Retinal pigment epithelial cell (primary cell): ENCODE data around the gene FERMT3.

Experiments
- DNase-seq: peaks from one replicate; pipeline ENCODE4 v3.0.0-alpha.2; 2010; ENCODE audit warnings: low read depth
- H3K4me3 ChIP-seq: 2 replicates; pipeline ENCODE4 v1.5.1; 2011; ENCODE audit warnings: mild to moderate bottlenecking, low read length, control low read depth, moderate library complexity
- CTCF ChIP-seq: conservative IDR thresholded peaks from 2 replicates; pipeline ENCODE4 v1.5.1; 2011; ENCODE audit warnings: low read depth, low read length, control low read depth, inconsistent platforms

Gene FERMT3

DNA sequence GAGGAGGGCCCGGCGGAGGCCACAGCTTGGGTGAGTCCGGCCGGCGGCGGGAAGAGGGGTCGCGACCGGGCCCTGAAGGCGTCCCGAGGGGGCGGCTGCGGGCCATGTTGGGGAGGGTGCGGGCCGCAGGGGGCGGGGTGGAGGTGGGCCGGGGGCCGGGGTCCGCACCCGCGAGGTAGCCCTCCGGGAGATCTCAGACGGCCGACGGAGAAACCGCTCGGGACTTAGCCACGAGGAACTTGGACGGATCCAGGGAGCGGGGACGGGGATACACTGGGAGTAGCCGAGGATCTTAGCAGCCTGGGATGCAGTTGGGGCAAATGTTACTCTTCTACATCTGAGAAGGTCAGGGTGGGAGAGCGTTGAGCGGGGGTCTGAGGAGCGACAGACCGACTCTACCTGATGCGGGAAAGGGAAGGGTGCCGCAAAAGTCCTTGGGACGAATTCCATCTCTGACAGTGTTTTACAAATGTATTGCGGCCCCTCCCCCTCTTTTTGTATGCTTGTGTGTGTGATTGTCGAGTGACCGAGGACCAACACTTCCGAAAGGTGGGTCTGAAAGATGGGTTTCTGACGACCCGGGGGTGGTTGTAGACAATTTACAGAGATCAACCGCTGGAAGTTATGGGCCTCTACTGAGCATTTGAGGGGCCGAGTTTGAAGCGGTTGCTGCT, 19.9 kb upstream of the FERMT3 start:
- no peak for TF ChIP-seq CTCF
- H3K4me3 ChIP-seq = no peak overlapping the region
- DNase-seq = no peak

DNA sequence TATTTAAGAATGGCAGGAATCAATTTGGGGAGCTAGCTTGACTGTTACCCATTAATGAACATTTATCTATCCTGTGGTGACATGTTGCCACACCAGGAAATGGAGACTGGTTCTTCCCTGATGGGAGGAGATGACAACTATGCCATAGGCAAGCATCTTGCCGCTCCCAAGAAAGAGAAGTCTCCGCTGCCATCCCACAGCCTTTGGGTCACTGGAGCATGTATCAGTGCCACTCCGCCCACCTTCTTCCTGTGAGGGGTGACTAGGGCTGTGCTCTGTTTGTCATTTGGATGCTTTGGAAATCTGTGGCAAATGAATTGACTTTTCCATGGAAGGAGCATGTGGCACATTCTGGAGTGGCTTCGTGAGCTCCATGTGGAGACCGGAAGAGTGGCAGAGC, 14.1 kb upstream of the FERMT3 start:
- TF ChIP-seq CTCF = no peak
- DNase-seq = no peak
- no peak overlapping the region for H3K4me3 ChIP-seq

GRCh38 chr11:64196626-64197025, 9.9 kb upstream of the FERMT3 start:
- DNase-seq = no peak
- H3K4me3 ChIP-seq = no peak overlapping the region
- no peak for TF ChIP-seq CTCF

- H3K4me3 ChIP-seq = no peak overlapping the region
- no peak for DNase-seq
- no peak for TF ChIP-seq CTCF
These were observed 8.0 kb upstream of the FERMT3 start for GRCh38 chr11:64198511-64198910.

GRCh38 chr11:64201543-64201942, 5.0 kb upstream of the FERMT3 start:
- no peak for DNase-seq
- no peak overlapping the region for H3K4me3 ChIP-seq
- TF ChIP-seq CTCF = no peak

DNA sequence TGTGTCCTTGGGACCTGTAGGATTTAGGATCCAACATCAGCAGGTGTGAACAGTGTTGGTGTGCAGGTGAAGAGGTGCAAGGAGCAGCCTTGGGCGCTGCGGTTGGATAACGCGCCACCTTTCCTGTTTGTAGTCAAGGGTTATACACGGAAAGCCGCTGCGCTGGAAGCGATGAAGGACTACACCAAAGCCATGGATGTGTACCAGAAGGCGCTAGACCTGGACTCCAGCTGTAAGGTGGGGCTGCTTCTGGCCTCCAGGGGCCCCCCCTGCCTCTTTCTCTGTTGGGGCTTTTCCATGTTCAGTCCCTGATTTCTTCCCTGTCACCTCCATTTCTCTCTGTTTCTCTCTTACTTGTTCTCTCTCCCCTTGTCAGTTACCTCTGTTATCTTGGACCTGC, 3.5 kb upstream of the FERMT3 start:
- TF ChIP-seq CTCF = no peak
- DNase-seq = no peak
- H3K4me3 ChIP-seq = no peak overlapping the region

GRCh38 chr11:64203421-64204079, 3.0 kb upstream of the FERMT3 start:
- DNase-seq = no peak

More at GRCh38 chr11:64203421-64204079, 3.0 kb upstream of the FERMT3 start:
- TF ChIP-seq CTCF = no peak
- H3K4me3 ChIP-seq = no peak overlapping the region
